Prostate gland (tissue), 2 donors: Measurements from ENCODE around the gene WDR87. TPM values are rescaled to one million over a fixed set of nuclear protein-coding genes. Genes with fewer than 3 reads are reported as not detected.

Experiments
- DNase-seq: peaks from one replicate; pipeline ENCODE4 v3.0.0-alpha.2; 2019; ENCODE audit warnings: low spot score
- H3K27ac ChIP-seq, 2 donors: fragments of 200-600 bp; sonication (generic); 2 replicates each; pipeline ENCODE4 v1.5.1; 2017 to 2019
- H3K27me3 ChIP-seq: fragments of 200-600 bp; sonication (generic); replicated peaks from 2 replicates; pipeline ENCODE4 v1.5.1; 2019; ENCODE audit not compliant: insufficient read depth
- H3K36me3 ChIP-seq, 2 donors: fragments of 200-600 bp; sonication (generic); 1 replicate in 1 of 2; 2 replicates in 1 of 2; pipeline versions ENCODE4 v1.5.1 to v1.8.1; 2017 to 2019
- H3K4me1 ChIP-seq: fragments of 200-600 bp; sonication (generic); replicated peaks from 2 replicates; pipeline ENCODE4 v1.5.1; 2019
- H3K4me3 ChIP-seq, 2 donors: fragments of 200-600 bp; sonication (generic); 2 replicates each; pipeline ENCODE4 v1.5.1; 2017 to 2019
- H3K9me3 ChIP-seq: fragments of 200-600 bp; sonication (generic); 2 replicates; pipeline ENCODE4 v1.5.1; 2017
- CTCF ChIP-seq, 4 experiments: fragments of 200-600 bp in 2 of 4; fragments of 450-650 bp in 2 of 4; sonication (generic) in 2 of 4; IDR thresholded peaks; 1 replicate in 3 of 4; 2 replicates in 1 of 4; pipeline ENCODE4 v1.5.1; 2016 to 2019; ENCODE audit warnings: antibody characterized with exemption in 4 of 4, mild to moderate bottlenecking in 2 of 4, moderate library complexity in 2 of 4
- POLR2A ChIP-seq: fragments of 450-650 bp; IDR thresholded peaks from one replicate; pipeline ENCODE4 v1.6.1; 2016; ENCODE audit warnings: antibody characterized with exemption, mild to moderate bottlenecking
- POLR2AphosphoS5 ChIP-seq: sonication (generic); formaldehyde crosslinking; IDR thresholded peaks from one replicate; pipeline ENCODE4 v1.6.1; 2017; ENCODE audit warnings: antibody characterized with exemption
- WGBS: methylation state at CpG from one replicate; pipeline ENCODE4 v1.1.5; 2018; 5-methylcytosine and 5-hydroxymethylcytosine counted together
- intact Hi-C: fragments of 100-400 bp; cut with DNase I; formaldehyde crosslinking; loops from one replicate; pipeline ENCODE4 v1.14.2; 2022
- total RNA-seq, 2 donors: library from RNA; depleted of rRNA; stranded (reverse); fragments of >200 nt; gene quantifications; one replicate each; pipeline ENCODE4 v1.1.0, GENCODE V29; 2016

The WDR87 gene
- total RNA-seq, 2 donors from 2014 or later = 2.0 TPM; not detected in 1

- DNase-seq = no peak
- Histone ChIP-seq H3K27me3 (no peaks in the 10 kb centered on the region), H3K9me3 (no peaks in the 10 kb centered on the region), H3K4me1 (peaks cover 3% of the 10 kb centered on the region), H3K36me3 (no peaks in the 10 kb centered on the region), H3K4me3 (no peak overlapping the region), H3K27ac (no peak overlapping the region)
- intact Hi-C loops = no loop called here
- TF ChIP-seq CTCF (IDR thresholded peaks at IDR 0.05) (no peak), POLR2A (no peak), POLR2AphosphoS5 (no peak)
- 96% methylated on average over 2 of the region's 2 CpGs for WGBS
Observed at GRCh38 chr19:37936886-37937285, 30.5 kb upstream of the WDR87 start.

GRCh38 chr19:37936166-37936565 is 29.8 kb upstream of the WDR87 start:
- intact Hi-C loops = no loop called here
- H3K27me3 ChIP-seq = no peaks in the 10 kb centered on the region
- H3K9me3 ChIP-seq = no peaks in the 10 kb centered on the region
- TF ChIP-seq POLR2AphosphoS5 = peak; percentile 81
- TF ChIP-seq CTCF (IDR thresholded peaks at IDR 0.05) = no peak
- 72% methylated on average over 2 of the region's 2 CpGs for WGBS
- no peak overlapping the region for H3K27ac ChIP-seq
- H3K4me1 ChIP-seq = peaks cover 7% of the 10 kb centered on the region
- no peaks in the 10 kb centered on the region for H3K36me3 ChIP-seq
- no peak overlapping the region for H3K4me3 ChIP-seq
- peak; percentile 74 for DNase-seq

- 0% methylated on average over 1 of the region's 1 CpG for WGBS
- Histone ChIP-seq H3K27me3 (no peaks in the 10 kb centered on the region), H3K4me1 (peaks cover 7% of the 10 kb centered on the region), H3K27ac (no peak overlapping the region), H3K36me3 (no peaks in the 10 kb centered on the region), H3K4me3 (no peak overlapping the region), H3K9me3 (no peaks in the 10 kb centered on the region)
- DNase-seq = no peak
- intact Hi-C loops = no loop called here
- TF ChIP-seq CTCF (IDR thresholded peaks at IDR 0.05) (no peak), POLR2AphosphoS5 (no peak), POLR2A (no peak)
Observed at GRCh38 chr19:37935341-37935740, 28.9 kb upstream of the WDR87 start.

DNA sequence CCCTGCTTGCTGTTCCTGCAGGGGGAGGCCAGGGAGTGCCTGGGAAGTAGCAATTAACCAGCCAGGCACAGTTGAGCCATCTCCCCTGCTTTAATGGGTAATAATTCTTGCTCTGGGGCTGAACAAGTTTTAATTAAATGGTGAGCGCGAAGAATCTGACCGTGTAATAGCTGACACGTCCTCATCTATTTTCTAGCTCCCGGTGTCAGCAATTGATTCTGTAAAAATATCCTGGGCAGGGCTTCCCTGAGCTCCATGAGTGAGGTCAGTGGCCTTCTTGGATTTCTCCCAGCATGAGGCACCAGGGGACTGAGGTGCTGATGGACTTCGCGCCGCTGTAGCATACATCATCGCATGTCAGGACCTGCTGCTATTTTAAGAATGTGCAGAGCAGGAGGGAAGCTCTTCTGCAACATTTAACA is 27.6 kb upstream of the WDR87 start:
- WGBS = 66% methylated on average over 9 of the region's 9 CpGs
- H3K4me3 ChIP-seq = no peak overlapping the region
- intact Hi-C loops = no loop called here
- H3K27me3 ChIP-seq = no peaks in the 10 kb centered on the region
- no peak for DNase-seq
- no peaks in the 10 kb centered on the region for H3K36me3 ChIP-seq
- no peaks in the 10 kb centered on the region for H3K9me3 ChIP-seq
- no peak for TF ChIP-seq CTCF (IDR thresholded peaks at IDR 0.05)
- TF ChIP-seq POLR2AphosphoS5 = no peak
- no peak for TF ChIP-seq POLR2A
- no peak overlapping the region for H3K27ac ChIP-seq
- H3K4me1 ChIP-seq = peaks cover 7% of the 10 kb centered on the region

- H3K27ac ChIP-seq = peak overlapping the region; percentile 61 to 66
- no peaks in the 10 kb centered on the region for H3K9me3 ChIP-seq
- DNase-seq = no peak
- WGBS = 41% methylated on average over 12 of the region's 12 CpGs
- intact Hi-C loops = no loop called here
- H3K4me1 ChIP-seq = peaks cover 7% of the 10 kb centered on the region
- H3K4me3 ChIP-seq = peak overlapping the region; percentile 8 to 13
- no peaks in the 10 kb centered on the region for H3K27me3 ChIP-seq
- TF ChIP-seq CTCF (IDR thresholded peaks at IDR 0.05) (no peak), POLR2A (no peak), POLR2AphosphoS5 (no peak)
- H3K36me3 ChIP-seq = no peaks in the 10 kb centered on the region
Observed at GRCh38 chr19:37932985-37933936, 26.9 kb upstream of the WDR87 start.
